Measurements from ENCODE around the gene TSPYL1.
A peak's percentile ranks its signal among the peaks of the same experiment; 100 is the strongest.
"Not testable (repeated sequence)": the region's sequence is repeated elsewhere in the genome, so short reads cannot be mapped to it uniquely, and the experiment has no call there.

TSPYL1 gene

DNA sequence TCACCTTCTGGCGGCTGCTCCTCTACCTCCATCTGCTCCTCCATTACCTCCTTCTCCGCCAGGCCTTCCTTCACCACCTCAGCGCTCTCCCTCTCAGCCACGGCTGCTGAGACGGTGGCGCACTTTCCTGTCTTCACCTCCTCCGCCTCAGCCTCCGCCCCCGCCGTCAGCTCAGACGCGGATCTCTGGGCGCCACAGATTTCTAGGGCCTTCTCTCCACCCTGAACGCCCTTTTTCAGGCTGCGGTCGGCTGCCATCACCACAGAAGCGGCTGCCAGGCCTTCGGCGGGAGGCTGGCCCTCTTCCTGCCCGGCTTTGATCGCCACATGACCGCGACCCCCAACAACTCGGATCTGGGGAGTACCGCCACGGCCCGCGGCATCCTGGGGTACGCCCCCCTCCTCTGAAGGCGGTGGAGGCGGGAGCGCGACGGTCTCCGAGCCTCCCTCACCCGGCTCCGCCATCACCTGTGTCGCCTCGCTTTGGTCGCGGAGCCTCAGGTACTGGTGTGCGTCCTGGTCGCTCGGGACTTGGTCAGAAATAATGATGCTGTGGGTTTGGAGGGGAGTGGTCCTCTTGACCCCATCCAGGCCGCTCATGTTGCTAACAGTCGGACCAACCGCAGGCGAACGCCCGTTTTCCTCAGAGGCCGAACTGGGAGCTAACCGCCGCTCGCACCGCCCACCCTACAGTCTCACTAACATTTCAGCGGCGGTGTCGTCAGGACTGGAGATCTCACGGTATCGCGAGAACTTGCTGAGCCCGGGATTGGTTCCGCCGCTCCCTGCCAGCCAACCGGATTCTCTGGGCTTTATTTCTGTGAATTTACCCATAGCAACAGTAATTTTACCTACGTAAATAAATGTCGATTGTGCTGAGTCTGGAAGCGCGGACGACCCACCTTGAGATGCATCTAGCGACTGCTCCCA lies at the start of gene TSPYL1:
TSPYL1 (minus strand) TSS at position 699 of the 929 bp plus-strand sequence; CDS start at position 599, 100 bp downstream.
- DNase-seq (ENCODE audit: low read depth) = peak; percentile 97
- TF ChIP-seq CTCF (IDR thresholded peaks at IDR 0.05; ENCODE audit: insufficient read depth, low read depth, low read length, missing control alignments) = peak; percentile 6
- H3K4me3 ChIP-seq (ENCODE audit: low read depth, low read length) = peak within 1 kb of the TSS; percentile 77

GRCh38 chr6:116329156-116329555 lies 49.4 kb upstream of the TSPYL1 start:
- no peak overlapping the region for H3K4me3 ChIP-seq (ENCODE audit: low read depth, low read length)
- TF ChIP-seq CTCF (IDR thresholded peaks at IDR 0.05; ENCODE audit: insufficient read depth, low read depth, low read length, missing control alignments) = no peak
- DNase-seq (ENCODE audit: low read depth) = no peak

DNA sequence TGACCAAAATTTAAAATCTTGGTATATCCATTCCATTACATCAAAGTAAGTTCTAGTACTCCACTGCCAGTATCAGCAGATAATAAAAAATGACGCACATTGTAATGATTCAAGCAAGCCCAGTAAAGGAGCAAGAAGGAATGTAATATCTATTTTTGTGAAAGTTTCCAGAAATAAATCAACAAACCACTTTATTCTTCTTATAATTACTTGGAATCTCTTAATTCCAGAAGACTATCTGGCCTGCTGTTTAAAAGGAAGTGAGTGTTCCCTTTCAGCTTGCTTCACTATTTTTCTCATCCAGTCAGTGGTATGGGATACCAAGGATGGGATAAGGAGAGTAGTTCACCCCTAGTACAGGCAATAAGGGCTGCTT lies 48.8 kb upstream of the TSPYL1 start:
- no peak for DNase-seq (ENCODE audit: low read depth)
- TF ChIP-seq CTCF (IDR thresholded peaks at IDR 0.05; ENCODE audit: insufficient read depth, low read depth, low read length, missing control alignments) = no peak
- H3K4me3 ChIP-seq (ENCODE audit: low read depth, low read length) = no peak overlapping the region

DNA sequence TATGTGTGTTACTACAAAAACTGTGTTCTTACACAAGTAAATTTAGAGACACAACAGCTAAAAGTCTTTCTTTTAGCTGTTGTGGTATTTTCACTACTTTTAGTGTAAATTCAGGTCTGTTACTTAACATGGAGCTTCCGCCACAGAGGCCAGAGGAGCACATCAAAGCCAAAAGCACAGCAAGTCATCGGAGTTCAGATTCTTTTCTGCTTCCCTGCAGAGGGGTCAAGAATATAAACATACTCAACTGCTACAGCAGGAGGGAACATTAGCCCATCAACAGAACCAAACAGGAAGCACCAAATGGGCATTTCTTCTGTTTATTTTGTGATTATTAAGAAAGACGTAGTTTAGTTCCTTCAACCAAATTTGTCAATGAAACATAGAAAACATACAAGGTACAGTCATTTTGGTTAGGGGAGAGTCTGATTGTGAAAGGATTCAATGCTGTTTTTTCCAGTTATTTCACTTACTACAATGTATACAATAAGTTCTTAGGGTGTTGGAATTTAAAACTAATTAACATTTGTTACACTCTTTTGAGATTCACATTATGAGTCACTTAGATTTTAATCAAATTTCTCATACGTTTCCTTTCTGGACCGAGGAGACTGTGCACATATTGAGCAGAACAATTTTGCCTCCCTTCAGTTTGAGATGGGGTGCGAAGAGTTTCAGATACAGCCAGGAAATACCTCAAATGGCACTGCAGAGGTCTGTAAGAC lies 48.2 kb upstream of the TSPYL1 start:
- H3K4me3 ChIP-seq (ENCODE audit: low read depth, low read length) = no peak overlapping the region
- no peak for DNase-seq (ENCODE audit: low read depth)
- no peak for TF ChIP-seq CTCF (IDR thresholded peaks at IDR 0.05; ENCODE audit: insufficient read depth, low read depth, low read length, missing control alignments)

DNA sequence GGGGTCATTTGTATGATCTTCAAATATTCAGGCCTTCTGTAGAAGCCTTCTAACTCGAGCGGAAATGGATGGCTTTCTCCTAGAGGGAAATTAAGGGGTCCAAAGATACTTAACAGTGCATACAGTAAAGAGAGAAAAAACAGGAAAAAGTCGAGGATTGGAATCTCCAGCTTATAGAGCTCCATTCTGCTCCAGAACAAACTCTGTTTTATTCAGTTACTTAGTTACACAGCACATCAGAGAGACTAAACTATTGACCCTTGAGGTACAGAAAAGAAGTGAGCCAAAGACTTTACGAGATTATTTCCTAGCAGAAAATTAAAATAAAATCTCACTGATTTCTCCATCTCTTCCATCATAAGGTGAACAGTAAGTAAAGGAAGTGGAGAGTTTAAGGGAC lies 47.3 kb upstream of the TSPYL1 start:
- no peak overlapping the region for H3K4me3 ChIP-seq (ENCODE audit: low read depth, low read length)
- no peak for DNase-seq (ENCODE audit: low read depth)
- TF ChIP-seq CTCF (IDR thresholded peaks at IDR 0.05; ENCODE audit: insufficient read depth, low read depth, low read length, missing control alignments) = no peak

DNA sequence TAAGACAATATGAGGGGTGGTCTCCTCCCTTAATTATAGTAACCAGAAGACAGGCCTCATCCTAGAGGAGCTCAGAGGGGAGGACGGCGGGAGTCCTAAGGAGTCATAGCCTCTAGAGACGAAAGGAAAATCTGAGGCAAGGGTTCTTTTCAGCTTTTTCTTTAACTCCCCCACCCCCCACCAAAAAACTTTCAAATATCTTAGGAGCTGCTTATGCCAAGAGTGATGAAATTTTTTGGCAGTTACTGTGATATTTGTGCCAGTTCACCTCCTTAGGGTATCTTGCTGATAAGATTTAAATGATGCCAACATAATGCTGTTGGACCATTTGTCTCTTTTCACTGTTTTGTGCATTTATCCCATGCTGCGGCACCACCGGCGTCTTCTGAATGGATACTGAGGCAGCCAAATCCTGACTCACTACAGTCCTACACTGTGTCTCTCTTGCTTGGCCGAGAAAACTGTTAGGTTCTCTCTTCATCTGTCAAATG lies 46.5 kb upstream of the TSPYL1 start:
- no peak overlapping the region for H3K4me3 ChIP-seq (ENCODE audit: low read depth, low read length)
- TF ChIP-seq CTCF (IDR thresholded peaks at IDR 0.05; ENCODE audit: insufficient read depth, low read depth, low read length, missing control alignments) = no peak
- no peak for DNase-seq (ENCODE audit: low read depth)

- not testable (repeated sequence) for DNase-seq (ENCODE audit: low read depth); H3K4me3 ChIP-seq (ENCODE audit: low read depth, low read length)
These were observed 46.0 kb upstream of the TSPYL1 start for GRCh38 chr6:116325634-116326132.
